Uterus (tissue), 2 donors: Measurements from ENCODE around the gene RWDD1.

Experiments
- CTCF ChIP-seq, 4 experiments: fragments of 200-600 bp in 2 of 4; fragments of 450-650 bp in 2 of 4; sonication (generic) in 2 of 4; IDR thresholded peaks; one replicate each; pipeline ENCODE4 v1.5.1; 2016 to 2019; ENCODE audit warnings: antibody characterized with exemption in 4 of 4, mild to moderate bottlenecking in 2 of 4, moderate library complexity in 1 of 4
- POLR2A ChIP-seq, 2 donors: fragments of 450-650 bp; IDR thresholded peaks; one replicate each; pipeline ENCODE4 v1.6.1; 2016; ENCODE audit warnings: antibody characterized with exemption in 2 of 2, mild to moderate bottlenecking in 1 of 2, moderate library complexity in 1 of 2

- TF ChIP-seq CTCF (IDR thresholded peaks at IDR 0.05) (no peak), POLR2A (IDR thresholded peaks at IDR 0.05) (no peak)
Measured at GRCh38 chr6:116580198-116580597, 8.9 kb downstream of the RWDD1 start.
